GM21723 (cell line): ENCODE data around the gene CORIN.

Source experiments
- ATAC-seq: cut with Tn5 transposase; IDR thresholded peaks from one replicate; pipeline ENCODE4 v1.9.1; 2021; ENCODE audit warnings: mild to moderate bottlenecking, moderate library complexity; ENCODE audit not compliant: unreplicated experiment

CORIN gene

DNA sequence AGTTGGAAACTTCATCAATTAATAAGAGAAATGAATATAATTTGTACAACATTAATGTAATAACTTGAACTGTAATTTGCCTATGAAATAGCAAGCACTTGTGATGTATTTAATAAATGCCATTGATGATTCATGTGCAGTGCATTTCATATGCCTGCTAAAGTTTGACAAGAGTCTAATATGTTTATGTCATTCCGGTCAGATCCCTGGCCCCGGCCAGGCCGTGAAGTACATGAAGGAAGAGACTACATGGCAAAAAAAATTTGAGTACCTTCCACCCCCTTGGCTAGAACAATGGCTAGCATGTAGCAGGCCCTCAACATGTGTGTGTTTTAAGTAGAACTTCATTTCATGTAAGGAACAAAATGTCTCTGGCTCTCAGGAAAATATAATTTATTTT lies 191.5 kb downstream of the CORIN start:
- no peak for ATAC-seq

DNA sequence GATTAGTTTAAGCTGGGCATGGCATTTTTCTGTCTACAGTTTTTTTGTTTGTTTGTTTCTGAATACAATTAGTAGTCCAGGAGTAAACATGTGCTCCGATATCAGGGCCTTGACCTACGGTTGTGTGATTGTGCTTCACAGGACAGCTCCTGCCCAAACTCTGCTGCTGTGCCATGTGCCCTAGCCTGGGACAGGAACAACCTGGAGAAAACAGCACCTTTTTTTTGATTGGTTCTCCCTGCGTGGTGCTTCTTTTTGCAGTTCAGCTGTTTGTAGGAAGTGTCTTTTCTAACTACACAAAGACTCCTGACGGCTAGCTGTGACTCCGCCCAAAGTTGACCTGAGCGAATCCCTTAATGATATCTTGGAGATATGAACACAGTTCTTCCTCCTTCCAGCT lies 194.0 kb downstream of the CORIN start:
- no peak for ATAC-seq

DNA sequence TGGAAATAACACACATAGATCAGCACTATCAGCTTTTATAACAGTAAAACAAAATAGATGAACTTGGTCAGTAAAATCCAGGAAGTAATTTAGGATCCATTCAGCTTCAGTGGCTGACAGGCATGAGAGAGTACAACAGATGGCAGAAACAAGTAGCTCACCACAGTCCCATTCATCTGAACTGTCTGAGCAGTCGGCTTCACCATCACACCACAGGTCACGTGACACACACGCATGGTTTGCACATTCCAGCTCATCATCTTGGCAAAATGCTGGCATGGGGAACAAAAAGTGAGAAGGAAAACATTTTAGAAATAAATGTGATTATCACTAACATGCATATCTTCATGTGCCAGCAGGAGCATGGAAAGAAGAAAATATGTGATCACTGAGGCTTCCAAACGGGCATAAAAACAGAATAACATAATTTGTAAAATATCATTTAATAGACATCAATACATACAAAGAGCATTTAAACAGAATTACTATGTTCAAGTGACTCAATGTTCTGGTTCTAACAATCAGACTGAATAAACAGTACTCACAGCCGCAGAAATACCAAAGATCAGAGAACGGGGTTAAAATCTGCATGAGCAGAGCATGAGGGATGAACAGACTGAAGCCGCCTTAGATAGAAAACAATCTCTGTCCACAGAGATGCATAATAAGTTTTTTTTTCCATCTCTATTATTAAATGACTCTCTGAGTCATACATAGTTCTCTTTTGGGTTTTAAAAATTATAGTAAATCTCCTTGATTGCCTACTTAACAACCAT lies 194.7 kb downstream of the CORIN start:
- no peak for ATAC-seq

DNA sequence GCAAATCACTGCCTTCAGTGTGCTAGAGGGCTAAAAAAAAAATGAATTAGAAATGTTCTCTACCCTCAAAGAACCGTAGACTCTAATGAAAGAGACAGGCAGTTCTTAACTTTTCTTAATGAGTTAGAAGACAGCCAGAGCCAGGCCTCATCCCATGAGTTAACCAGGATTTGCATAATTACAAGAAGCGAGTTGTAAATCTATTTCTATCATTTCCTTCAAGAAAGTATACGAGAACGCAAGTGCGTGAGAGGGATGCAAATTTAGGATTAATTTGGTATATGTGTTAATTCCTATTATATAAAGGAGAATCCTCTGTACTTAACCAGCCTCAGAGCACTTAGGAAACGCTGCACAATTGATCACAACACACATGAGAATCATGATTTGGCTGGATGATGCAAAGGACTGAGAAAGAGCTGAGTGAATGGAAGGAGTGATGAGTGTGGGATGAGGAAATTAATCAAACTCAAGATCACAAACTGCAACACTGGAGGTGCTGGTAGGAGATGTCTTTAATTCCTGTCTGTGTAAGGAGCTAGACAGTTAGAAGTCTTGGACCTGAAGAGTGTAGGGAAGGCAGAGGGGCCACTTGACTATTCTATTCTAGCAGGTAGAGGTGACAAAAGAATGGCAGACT lies 195.6 kb downstream of the CORIN start:
- no peak for ATAC-seq

DNA sequence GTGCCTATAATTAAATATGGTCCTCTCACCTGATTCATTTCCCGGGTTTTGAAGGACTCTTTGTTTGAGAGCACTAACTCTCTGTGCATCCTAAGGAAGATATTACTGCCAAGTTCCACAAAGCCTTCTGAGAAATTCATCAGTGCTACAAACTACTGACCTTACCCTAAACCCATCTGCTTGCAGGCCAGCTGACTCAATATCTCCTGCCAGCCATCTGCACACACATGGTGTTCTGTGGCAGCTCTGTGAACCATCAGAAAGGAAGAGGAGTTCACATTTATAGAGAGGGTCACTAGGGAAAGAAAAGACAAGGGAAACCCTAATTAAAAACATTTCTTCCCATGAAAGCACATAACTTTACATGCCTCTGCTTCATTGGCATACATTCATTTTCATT lies 196.1 kb downstream of the CORIN start:
- ATAC-seq = no peak

DNA sequence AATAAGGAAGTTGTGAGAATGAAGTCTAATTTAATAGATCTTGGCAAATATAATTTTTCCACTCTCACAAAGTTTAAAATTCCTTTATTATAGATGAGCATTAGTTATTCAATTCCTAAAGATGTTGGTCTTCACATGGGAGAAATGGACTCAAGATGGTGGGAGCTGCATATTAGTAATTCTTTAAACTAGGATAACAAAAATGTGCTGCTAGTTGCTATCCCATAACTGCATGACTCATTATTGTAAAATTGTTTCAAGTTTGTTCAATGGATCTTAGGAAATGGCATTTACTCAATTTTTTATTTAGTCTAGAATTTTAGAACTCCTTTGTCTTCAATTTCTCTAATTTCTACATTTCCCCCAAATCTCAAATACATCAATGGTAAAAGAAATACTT lies 197.0 kb downstream of the CORIN start:
- no peak for ATAC-seq

DNA sequence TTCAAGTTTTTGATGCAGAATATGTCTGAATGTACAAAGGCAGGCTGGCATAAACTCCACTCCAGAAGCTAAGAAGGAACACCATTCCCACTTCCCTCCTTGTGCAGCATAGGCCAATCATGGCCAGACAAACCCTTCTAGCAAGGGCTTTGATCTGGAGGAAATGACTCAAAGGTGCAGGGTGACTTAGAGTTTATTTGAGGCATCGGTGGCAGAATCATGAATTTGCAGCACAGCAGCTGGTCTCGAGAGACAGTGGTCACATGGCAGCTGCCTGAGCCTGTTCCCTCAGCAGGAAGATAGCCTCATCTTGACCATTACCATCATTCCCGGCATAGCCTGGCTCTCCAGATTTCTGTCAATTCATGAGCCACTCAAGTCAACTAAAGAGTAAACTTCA lies 198.3 kb downstream of the CORIN start:
- ATAC-seq = no peak

DNA sequence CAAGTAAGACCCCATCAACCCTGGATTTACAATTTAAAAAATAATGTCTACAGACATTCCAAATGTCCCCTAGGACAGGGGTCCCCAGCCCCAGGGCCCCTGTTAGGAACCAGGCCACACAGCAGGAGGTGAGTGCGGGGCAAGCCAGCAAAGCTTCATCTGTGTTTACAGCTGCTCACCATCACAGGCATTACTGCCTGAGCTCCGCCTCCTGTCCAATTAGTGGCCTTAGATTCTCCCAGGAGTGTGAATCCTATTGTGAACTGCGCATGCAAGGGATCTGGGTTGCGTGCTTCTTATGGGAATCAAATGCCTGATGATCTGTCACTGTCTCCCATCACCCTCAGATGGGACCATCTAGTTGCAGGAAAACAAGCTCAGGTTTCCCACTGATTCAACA lies 206.7 kb downstream of the CORIN start:
- no peak for ATAC-seq

DNA sequence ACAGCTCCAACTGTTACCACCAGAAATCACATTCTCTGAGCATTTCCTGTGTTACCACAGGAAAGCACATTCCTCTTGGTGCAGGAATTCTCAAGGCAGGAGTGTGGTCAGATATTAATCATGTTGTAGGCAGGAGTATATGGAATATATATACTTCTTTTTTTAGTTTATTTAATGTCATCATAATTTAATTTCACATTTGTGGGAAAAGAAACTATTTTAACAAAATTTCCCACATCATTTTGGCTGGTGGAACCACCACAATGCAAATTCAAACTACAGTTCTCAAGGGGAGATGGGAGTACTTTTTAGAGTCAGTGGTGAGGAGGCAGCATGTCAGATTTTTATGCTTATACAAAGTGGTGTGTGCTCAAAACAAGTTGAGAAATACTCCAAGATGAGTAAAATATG lies 213.8 kb downstream of the CORIN start:
- no peak for ATAC-seq

DNA sequence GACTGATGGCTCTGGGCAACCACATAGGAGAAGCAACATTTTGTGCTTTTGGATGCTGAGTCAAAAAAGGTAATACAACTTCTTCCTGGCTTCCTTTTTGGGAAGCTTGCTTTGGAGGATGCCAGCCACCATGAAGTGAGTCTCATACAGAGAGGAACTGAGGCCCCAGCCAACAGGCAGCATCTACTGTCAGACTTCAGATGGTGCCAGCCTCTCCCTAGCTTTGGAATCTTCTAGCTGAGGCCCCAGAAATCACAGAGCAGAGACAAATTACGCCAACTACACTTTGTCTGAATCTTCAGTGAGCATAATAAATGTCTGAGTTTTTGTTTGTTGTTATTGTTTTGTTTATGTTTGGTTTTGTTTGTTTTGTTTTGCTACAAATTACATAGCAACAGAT lies 216.7 kb downstream of the CORIN start:
- ATAC-seq = no peak

DNA sequence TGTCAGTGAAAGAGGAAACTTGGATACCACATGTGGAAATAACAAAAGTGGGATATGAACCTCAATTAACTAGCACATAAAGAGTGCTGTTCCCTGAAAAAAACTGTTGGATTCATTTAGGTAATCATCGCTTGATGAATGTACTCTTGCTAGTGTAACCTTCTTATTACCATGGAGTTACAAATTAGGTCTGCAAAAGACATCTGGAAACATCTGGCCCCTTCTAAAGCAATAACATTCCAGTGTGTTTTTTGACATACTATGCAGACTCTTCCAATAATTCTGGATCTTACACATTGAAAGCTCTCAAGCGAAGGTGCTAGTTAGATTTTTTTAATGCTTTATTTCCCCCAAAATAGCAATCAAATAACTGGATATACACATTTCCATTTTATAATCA lies 218.2 kb downstream of the CORIN start:
- ATAC-seq = no peak

DNA sequence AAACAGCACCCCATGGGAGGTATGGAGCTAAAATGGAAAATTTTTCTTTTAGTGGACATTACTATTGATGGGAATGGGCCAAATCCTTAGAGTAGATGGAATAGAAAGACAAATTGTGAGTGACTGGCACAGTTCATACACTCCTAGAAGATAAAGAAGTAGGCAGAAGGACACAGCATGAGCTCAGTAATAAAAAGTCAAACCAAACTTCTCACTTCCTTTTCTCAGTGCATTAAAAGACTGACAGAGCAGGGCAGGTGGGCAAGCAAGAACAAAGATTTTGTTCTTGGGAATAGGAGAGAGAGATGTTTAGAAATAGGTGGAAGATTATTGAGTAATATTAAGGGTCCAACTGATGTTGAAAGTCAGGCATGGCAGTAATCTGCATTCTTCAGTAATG lies 220.3 kb downstream of the CORIN start:
- ATAC-seq = peak; percentile 84

DNA sequence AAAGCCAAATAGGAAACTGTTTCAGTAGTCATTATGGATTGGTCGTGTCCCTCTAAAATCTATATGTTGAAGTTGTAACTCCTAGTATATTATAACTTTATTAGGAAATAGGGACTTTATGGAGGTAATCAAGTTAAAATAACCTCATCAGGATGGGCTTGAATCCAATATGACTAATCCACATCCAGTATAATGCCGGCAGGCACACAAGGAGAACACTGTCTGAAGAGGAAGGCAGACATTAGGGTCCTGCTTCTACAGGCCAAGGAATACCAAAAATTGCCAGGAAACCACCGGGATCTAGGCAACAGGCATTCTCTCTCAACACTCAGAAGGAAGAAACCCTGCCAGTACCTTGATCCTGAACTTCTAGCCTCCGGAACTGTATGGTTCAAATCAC lies 222.5 kb downstream of the CORIN start:
- ATAC-seq = no peak

DNA sequence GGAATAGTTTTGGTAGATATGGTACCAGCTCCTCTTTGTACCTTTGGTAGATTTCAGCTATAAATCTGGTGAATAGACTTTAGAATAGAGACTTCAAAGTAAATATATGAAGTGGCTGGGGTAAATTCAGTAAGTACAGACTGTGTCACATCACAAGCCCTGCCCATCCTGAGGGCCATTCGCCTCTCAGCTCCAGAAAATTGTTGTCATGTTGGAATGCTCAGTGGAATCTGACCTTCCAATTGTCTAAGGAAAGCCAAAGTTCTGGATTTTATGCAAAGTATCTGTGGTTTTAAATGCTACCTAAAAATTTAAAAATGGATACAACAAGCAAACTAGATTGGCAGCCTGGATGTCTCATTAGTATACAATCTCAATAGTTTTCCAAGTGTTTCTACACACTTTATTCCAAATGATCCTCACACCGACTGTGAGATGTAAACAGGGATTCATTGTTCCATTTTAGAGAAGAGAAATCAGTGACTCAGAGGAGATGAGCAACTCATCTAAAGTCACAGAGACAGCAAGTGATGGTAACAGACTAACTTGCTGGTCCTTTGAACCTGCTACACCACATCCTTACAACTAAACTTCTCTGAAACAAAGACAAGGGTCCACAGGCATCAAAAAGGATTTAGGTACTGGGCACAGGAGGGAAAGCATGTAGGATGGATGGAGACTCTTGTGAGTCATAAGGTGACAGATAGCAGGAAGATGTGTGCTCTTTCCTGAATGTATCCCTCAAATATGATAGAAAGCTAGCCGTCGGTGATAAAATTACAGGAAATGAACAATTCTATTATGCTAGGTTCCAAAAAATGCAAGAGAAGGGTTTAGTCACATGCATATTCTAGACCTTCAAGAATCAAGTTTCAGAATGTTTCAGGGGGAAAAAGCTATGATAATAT lies 225.5 kb downstream of the CORIN start:
- ATAC-seq = no peak

DNA sequence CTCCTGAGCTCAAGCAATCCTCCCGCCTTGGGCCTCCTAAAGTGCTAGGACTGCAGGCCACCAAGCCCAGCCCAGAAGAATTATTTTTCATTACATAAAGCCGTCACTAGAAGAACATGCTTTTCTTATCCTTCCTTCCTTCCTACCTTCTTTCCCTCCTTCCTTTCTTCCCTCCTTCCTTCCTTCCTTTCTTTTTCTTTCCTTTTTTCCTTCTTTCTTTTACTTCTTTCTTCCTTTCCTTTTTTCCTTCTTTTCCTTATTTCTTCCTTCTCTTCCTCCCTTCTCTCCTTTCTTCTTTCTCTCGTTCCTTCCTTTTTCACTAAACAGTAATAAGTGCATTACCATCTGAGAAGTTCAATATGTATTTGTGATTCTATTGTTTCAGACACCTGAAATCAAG lies 231.4 kb downstream of the CORIN start:
- ATAC-seq = no peak

DNA sequence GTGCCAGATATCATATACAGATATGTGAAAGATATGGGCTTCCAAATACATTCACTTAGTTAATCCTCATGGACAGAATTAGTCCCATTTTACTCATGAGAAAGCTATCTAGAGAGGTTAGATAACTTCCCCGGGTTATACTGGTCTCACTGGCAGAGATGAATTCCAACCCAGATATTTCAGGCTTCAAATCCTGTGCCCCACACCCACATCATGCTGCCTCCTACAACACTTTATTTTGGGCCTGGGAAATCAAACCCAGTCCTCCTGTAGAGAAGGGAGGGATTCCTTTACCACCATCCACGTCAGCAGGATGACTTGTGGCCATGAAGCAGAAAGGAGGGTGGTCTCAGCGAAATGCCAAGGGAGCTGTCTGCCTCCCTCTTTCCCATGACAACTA lies 239.0 kb downstream of the CORIN start:
- no peak for ATAC-seq

DNA sequence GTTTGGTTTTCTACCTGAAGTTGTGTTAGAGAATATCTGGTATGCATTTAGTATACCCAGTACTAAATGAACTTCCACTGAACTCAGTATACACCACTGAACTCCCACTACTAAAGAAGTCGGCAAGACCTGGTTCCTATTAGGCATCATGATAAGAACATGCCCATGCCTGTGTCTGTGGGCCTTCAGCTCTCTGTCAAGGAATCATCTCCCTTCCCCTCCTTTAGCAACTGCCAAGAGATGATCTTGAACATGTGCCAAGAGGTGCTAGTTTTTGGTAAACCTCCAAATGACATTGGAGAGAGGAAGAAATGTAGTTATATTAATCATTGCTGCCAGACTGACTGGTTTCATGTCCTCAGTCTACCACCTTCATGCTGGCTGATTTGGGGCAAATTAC lies 239.5 kb downstream of the CORIN start:
- no peak for ATAC-seq

DNA sequence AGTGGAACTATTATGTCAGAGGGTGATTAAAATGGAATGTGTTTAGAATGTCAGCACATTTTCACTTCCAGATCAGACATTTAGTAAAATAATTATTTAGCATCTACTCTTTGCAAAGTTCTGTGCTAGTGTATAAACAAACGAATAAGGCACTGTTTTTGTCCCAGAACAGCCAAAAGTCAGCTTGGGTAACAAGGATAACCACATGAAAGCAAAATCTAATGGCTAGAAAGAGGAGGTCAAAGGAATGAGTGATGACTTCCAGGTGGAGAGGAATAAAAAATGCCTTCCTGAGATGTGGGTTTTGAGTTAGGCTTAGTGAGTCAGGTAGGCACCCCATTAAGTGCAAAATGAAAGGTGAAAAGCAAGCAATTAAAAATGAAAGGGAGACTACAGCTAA lies 240.2 kb downstream of the CORIN start:
- ATAC-seq = no peak

DNA sequence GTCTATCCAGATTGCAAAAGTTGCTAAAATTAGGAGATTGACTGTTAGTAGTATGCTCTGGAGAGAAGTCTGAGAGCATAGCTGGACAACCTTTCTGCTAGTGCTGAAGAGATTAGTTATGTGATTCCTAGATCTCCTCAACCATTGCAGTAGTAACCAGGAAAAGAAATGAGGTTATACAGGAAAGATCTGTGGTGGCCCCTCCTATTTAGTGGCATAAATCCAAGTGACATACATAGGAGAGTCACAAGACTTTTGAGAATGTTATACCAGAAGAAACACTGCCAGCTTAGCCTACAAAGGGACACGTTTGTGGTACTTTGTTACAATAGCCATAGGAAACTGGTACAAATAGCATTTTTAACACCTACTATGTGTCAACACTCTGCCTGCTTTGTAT lies 247.5 kb downstream of the CORIN start:
- no peak for ATAC-seq

DNA sequence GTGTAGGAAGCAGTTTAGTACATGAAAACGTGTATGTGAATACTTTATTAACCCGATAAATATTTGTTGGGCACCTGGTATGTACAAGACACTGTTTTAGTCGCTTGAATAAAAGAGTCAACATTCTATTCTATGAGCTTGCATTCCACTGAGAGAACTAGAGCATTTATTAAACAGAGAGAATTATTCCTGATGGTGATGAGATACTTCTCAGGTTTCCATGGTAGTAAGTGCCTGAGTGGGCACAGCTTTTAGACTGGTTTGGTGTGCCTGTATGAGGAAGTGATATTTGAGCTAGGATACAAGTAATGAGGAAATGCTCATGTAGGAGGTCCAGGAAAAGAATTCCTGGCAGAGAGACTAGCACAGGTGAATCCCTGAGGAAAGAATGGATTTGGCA lies 258.6 kb downstream of the CORIN start:
- ATAC-seq = no peak

DNA sequence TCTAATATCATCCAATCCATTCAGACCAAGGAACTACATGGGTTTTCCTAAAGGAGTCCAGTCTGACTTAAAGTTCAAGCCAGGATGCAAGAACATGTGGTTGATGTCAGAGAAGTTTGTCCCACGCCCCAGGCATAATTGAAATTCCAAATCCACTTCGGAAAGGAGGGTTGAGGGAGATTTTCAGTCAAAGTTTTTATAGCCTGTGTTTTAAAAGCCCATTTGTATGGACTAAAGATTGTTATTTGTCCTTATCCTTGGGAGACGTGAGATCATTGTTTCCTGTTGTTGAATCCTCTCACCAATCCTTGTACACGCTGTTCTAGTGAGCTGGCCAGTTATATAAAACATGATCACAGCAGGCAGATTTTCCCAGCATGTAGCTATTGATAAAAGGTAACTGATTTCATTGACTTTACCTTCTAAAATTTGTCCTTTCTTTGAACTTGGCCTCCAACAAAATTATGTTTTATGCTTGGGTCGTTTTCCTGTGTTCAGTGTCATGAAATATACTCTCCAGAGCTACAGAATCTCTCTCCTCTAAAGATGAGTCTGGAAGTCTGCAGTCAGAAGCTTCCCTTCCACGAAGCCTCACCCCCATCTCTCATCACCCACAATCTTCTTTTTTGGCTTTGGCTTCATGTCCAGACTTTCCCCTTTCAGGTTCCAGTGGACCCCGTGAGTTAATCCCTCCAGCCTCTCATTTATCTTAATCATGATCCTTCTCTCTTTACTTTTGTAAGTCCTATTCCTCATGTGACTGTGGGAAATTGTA lies 259.9 kb downstream of the CORIN start:
- no peak for ATAC-seq
